GM19438 (cell line): ENCODE data around the gene E2F2.

Experiments
- ATAC-seq: cut with Tn5 transposase; IDR thresholded peaks from one replicate; pipeline ENCODE4 v1.9.1; 2021; ENCODE audit warnings: low read depth; ENCODE audit not compliant: unreplicated experiment

The E2F2 gene

GRCh38 chr1:23563755-23564374, 32.8 kb upstream of the E2F2 start:
- no peak for ATAC-seq

- no peak for ATAC-seq
Observed at GRCh38 chr1:23563003-23563402, 32.0 kb upstream of the E2F2 start.

GRCh38 chr1:23562137-23562876, 31.3 kb upstream of the E2F2 start:
- ATAC-seq, result peak; percentile 38

- ATAC-seq, result no peak
Observed at GRCh38 chr1:23561813-23562100, 30.7 kb upstream of the E2F2 start.

GRCh38 chr1:23561076-23561812, 30.2 kb upstream of the E2F2 start:
- ATAC-seq, result no peak

GRCh38 chr1:23559985-23560741, 29.1 kb upstream of the E2F2 start:
- ATAC-seq, result no peak

GRCh38 chr1:23559136-23559984, 28.3 kb upstream of the E2F2 start, which contains the start of gene ID3:
Gene ID3 (minus strand): TSS chr1:23559501. CDS start chr1:23559426, 75 bp downstream.
- peak; percentile 36 for ATAC-seq

- no peak for ATAC-seq
Observed at GRCh38 chr1:23558872-23559135, 27.8 kb upstream of the E2F2 start.

GRCh38 chr1:23558140-23558871, 27.3 kb upstream of the E2F2 start:
- ATAC-seq, result no peak

GRCh38 chr1:23557471-23558124, 26.6 kb upstream of the E2F2 start:
- ATAC-seq, result no peak

GRCh38 chr1:23556635-23557470, 25.8 kb upstream of the E2F2 start:
- no peak for ATAC-seq

GRCh38 chr1:23555986-23556634, 25.1 kb upstream of the E2F2 start:
- ATAC-seq, result no peak

GRCh38 chr1:23555270-23555985, 24.4 kb upstream of the E2F2 start:
- ATAC-seq, result peak; percentile 8

- ATAC-seq, result peak; percentile 51
Observed at GRCh38 chr1:23554481-23555269, 23.6 kb upstream of the E2F2 start.

- ATAC-seq, result no peak
Observed at GRCh38 chr1:23554127-23554480, 23.1 kb upstream of the E2F2 start.
